SU-DHL-6 (cell line): ENCODE results near the gene HS3ST4.

Experiments used
- H2AFZ ChIP-seq: fragments of 200-600 bp; sonication (generic); 2 replicates; pipeline ENCODE4 v1.6.1; 2014; ENCODE audit warnings: low read depth, mild to moderate bottlenecking, moderate library complexity, mixed read lengths, antibody characterized with exemption, low read length; ENCODE audit not compliant: severe bottlenecking
- H3F3A ChIP-seq: fragments of 200-600 bp; shearing (Covaris generic); 2 replicates; pipeline ENCODE4 v1.6.0; 2016; ENCODE audit warnings: antibody characterized with exemption, mild to moderate bottlenecking; ENCODE audit not compliant: insufficient read depth
- H3K27ac ChIP-seq: fragments of 200-600 bp; sonication (generic); 2 replicates; pipeline ENCODE4 v1.5.1; 2016; ENCODE audit warnings: low read depth, mild to moderate bottlenecking, low read length, moderate library complexity, mixed read lengths
- H3K27me3 ChIP-seq: fragments of 200-600 bp; sonication (generic), shearing (Covaris generic); 2 replicates; pipeline ENCODE4 v1.6.0; 2014; ENCODE audit warnings: mild to moderate bottlenecking, low read length
- H3K36me3 ChIP-seq: fragments of 200-600 bp; sonication (generic); 2 replicates; pipeline ENCODE4 v1.6.1; 2014; ENCODE audit warnings: mild to moderate bottlenecking, low read length, mixed read lengths
- H3K4me2 ChIP-seq: fragments of 300-600, 200-600 bp; shearing (Covaris generic), sonication (generic); 2 replicates; pipeline ENCODE4 v1.6.0; 2014; ENCODE audit warnings: low read length, low read depth, mild to moderate bottlenecking; ENCODE audit not compliant: poor library complexity, severe bottlenecking
- H3K4me3 ChIP-seq: fragments of 200-600 bp; sonication (generic); 2 replicates; pipeline ENCODE4 v1.5.1; 2014; ENCODE audit warnings: antibody characterized with exemption, low read length, mild to moderate bottlenecking, mixed read lengths; ENCODE audit not compliant: insufficient read depth, poor library complexity, severe bottlenecking
- H3K79me2 ChIP-seq: fragments of 200-600 bp; sonication (generic); 2 replicates; pipeline ENCODE4 v1.6.1; 2014; ENCODE audit warnings: mild to moderate bottlenecking, low read length, moderate library complexity; ENCODE audit not compliant: insufficient read depth
- H3K9ac ChIP-seq: fragments of 200-600 bp; sonication (generic); 2 replicates; pipeline ENCODE4 v1.7.0; 2014; ENCODE audit warnings: mild to moderate bottlenecking, low read length
- H3K9me2 ChIP-seq: fragments of 200-600 bp; sonication (generic); replicated peaks from 2 replicates; pipeline ENCODE4 v1.6.1; 2014; ENCODE audit warnings: low read length; ENCODE audit not compliant: insufficient read depth
- H3K9me3 ChIP-seq: fragments of 200-600 bp; sonication (generic); 2 replicates; pipeline ENCODE4 v1.6.1; 2014; ENCODE audit warnings: low read length, mixed read lengths; ENCODE audit not compliant: insufficient read depth
- H4K20me1 ChIP-seq: fragments of 200-600 bp; sonication (generic); 2 replicates; pipeline ENCODE4 v1.6.1; 2014; ENCODE audit warnings: low read depth, mild to moderate bottlenecking, antibody characterized with exemption, low read length, moderate library complexity, mixed read lengths
- EZH2phosphoT487 ChIP-seq: fragments of 200-600 bp; sonication (generic), shearing (Covaris generic); conservative IDR thresholded peaks from 2 replicates; pipeline ENCODE4 v1.6.1; 2018; ENCODE audit warnings: mild to moderate bottlenecking, antibody characterized with exemption, low read length, moderate library complexity, mixed read lengths
- TF ChIP-seq, protein P1 (sequence below): fragments of 200-600 bp; sonication (generic); IDR thresholded peaks from one replicate; pipeline ENCODE4 v1.5.1; 2017; ENCODE audit warnings: antibody characterized with exemption, mild to moderate bottlenecking, low read length, moderate library complexity; ENCODE audit not compliant: insufficient read depth, poor library complexity, severe bottlenecking

HS3ST4 gene

DNA sequence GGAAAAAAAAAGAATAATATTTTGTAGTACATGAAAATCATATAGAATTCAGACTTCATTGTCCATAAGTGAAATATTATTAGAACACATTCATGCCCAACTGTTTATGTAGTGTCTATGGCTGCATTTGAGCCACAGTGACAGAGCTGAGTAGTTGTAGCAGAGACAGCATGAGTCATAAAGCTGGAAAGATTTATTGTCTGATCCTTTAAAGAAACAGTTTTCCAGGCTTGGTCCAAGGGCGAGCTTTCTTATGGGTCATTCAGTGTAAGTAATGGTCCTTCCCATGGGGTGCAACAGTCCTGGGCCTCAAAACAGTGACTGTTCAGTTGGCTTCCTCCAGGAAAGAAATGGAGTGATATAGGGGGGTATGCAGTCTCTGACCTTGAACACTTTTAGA lies 260.2 kb downstream of the HS3ST4 start:
- Histone ChIP-seq H3K9ac (no peak overlapping the region), H3K79me2 (no peaks in the 10 kb centered on the region), H3K36me3 (no peaks in the 10 kb centered on the region), H3K4me2 (no peak overlapping the region), H2AFZ (no peak overlapping the region), H3K9me3 (no peaks in the 10 kb centered on the region), H3K4me3 (no peak overlapping the region), H3K27me3 (no peaks in the 10 kb centered on the region), H3F3A (no peaks in the 10 kb centered on the region), H4K20me1 (no peaks in the 10 kb centered on the region), H3K9me2 (no peaks in the 10 kb centered on the region), H3K27ac (no peak overlapping the region)
- TF ChIP-seq, protein P1, sequence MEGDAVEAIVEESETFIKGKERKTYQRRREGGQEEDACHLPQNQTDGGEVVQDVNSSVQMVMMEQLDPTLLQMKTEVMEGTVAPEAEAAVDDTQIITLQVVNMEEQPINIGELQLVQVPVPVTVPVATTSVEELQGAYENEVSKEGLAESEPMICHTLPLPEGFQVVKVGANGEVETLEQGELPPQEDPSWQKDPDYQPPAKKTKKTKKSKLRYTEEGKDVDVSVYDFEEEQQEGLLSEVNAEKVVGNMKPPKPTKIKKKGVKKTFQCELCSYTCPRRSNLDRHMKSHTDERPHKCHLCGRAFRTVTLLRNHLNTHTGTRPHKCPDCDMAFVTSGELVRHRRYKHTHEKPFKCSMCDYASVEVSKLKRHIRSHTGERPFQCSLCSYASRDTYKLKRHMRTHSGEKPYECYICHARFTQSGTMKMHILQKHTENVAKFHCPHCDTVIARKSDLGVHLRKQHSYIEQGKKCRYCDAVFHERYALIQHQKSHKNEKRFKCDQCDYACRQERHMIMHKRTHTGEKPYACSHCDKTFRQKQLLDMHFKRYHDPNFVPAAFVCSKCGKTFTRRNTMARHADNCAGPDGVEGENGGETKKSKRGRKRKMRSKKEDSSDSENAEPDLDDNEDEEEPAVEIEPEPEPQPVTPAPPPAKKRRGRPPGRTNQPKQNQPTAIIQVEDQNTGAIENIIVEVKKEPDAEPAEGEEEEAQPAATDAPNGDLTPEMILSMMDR, result no peak
- no peak for TF ChIP-seq EZH2phosphoT487

DNA sequence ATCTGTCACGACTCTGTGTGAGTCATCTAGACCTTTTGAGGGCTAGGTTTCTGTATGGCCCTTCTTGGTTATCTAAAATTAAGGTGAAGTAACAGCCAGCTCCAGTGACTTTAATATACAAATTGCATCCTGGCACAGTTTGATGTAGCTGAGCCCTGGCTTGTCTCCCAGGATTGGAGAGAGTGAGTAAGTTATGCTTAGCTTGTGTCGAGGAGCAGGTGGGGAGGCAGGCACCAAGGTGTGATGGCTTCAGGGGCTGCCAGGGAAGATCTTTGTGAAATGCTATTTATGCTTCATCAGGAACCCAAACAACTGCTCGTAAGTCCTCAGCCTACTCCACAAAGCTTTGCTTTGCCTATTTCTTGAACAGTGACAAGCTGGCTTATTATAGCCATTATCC lies 261.2 kb downstream of the HS3ST4 start:
- H3K4me2 ChIP-seq, result no peak overlapping the region
- H4K20me1 ChIP-seq, result no peaks in the 10 kb centered on the region
- no peaks in the 10 kb centered on the region for H3K79me2 ChIP-seq
- no peak for TF ChIP-seq EZH2phosphoT487
- TF ChIP-seq, protein P1, result no peak
- no peak overlapping the region for H3K27ac ChIP-seq
- no peaks in the 10 kb centered on the region for H3K9me2 ChIP-seq
- H3K4me3 ChIP-seq, result no peak overlapping the region
- no peaks in the 10 kb centered on the region for H3F3A ChIP-seq
- no peak overlapping the region for H3K9ac ChIP-seq
- H3K9me3 ChIP-seq, result no peaks in the 10 kb centered on the region
- H2AFZ ChIP-seq, result no peak overlapping the region
- no peaks in the 10 kb centered on the region for H3K36me3 ChIP-seq
- no peaks in the 10 kb centered on the region for H3K27me3 ChIP-seq

DNA sequence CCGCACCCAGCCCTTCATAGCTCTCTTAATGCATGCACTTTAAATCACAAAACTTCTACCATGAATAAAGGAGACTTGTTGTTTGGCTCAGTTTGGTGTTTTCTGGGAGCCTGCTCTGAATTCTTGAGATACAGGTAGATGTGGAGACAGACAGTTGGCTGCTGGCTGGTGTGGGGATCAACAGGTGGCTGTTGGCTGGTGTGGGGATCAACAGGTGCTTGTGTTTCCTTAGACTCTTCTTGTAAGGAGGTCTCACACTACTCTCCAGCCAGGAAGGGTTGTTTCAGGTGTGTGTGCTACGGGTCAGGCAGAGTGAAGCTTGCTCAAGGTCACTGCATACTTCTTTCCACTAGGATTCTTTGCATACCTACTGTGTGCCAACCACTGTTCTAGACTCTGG lies 265.9 kb downstream of the HS3ST4 start:
- no peak for TF ChIP-seq EZH2phosphoT487
- TF ChIP-seq, protein P1, result no peak
- H3K27ac ChIP-seq, result no peak overlapping the region
- no peaks in the 10 kb centered on the region for H3K36me3 ChIP-seq
- no peaks in the 10 kb centered on the region for H3K79me2 ChIP-seq
- H3K4me3 ChIP-seq, result no peak overlapping the region
- no peaks in the 10 kb centered on the region for H3K27me3 ChIP-seq
- no peaks in the 10 kb centered on the region for H3K9me3 ChIP-seq
- no peaks in the 10 kb centered on the region for H3F3A ChIP-seq
- no peak overlapping the region for H3K4me2 ChIP-seq
- H3K9me2 ChIP-seq, result no peaks in the 10 kb centered on the region; the same call in 1 of the 2 replicates
- no peak overlapping the region for H2AFZ ChIP-seq
- no peak overlapping the region for H3K9ac ChIP-seq
- H4K20me1 ChIP-seq, result no peaks in the 10 kb centered on the region
